Osteoblast (primary cell): Measurements from ENCODE around the gene MTURN. TPM values are rescaled to one million over a fixed set of nuclear protein-coding genes. Genes with fewer than 3 reads are reported as not detected.

ENCODE experiments used
- DNase-seq: peaks from one replicate; pipeline ENCODE4 v3.0.0; 2011; ENCODE audit warnings: low spot score, mixed read lengths; ENCODE audit not compliant: insufficient read length; ENCODE audit errors: missing footprints
- H2AFZ ChIP-seq: 2 replicates; pipeline ENCODE4 v1.6.0; 2011; ENCODE audit warnings: mild to moderate bottlenecking, low read length
- H3K27ac ChIP-seq: 2 replicates; pipeline ENCODE4 v1.5.1; 2011; ENCODE audit warnings: mild to moderate bottlenecking, low read depth, low read length, moderate library complexity
- H3K27me3 ChIP-seq: 2 replicates; pipeline ENCODE4 v1.6.0; 2012; ENCODE audit warnings: mild to moderate bottlenecking, control low read depth, inconsistent platforms, low read length, moderate library complexity; ENCODE audit not compliant: insufficient read depth
- H3K36me3 ChIP-seq: 2 replicates; pipeline ENCODE4 v1.5.1; 2011; ENCODE audit warnings: mild to moderate bottlenecking, low read length, control low read depth, moderate library complexity; ENCODE audit not compliant: insufficient read depth
- H3K4me1 ChIP-seq: 2 replicates; pipeline ENCODE4 v1.5.1; 2011; ENCODE audit warnings: mild to moderate bottlenecking, low read length, control low read depth, moderate library complexity; ENCODE audit not compliant: insufficient read depth
- H3K4me2 ChIP-seq: 2 replicates; pipeline ENCODE4 v1.6.0; 2011; ENCODE audit warnings: mild to moderate bottlenecking, low read length; ENCODE audit not compliant: insufficient read depth
- H3K4me3 ChIP-seq: fragments of 200-600 bp; sonication (generic); 3 replicates; pipeline ENCODE4 v1.5.1; 2012; ENCODE audit warnings: mild to moderate bottlenecking, low read length, inconsistent platforms; ENCODE audit not compliant: insufficient read depth
- H3K79me2 ChIP-seq: 2 replicates; pipeline ENCODE4 v1.6.0; 2012; ENCODE audit warnings: mild to moderate bottlenecking, low read length, control low read depth, inconsistent platforms; ENCODE audit not compliant: insufficient read depth
- H3K9me3 ChIP-seq: 2 replicates; pipeline ENCODE4 v1.5.1; 2011; ENCODE audit warnings: low read depth, low read length, control low read depth
- H4K20me1 ChIP-seq: 2 replicates; pipeline ENCODE4 v1.6.0; 2012; ENCODE audit warnings: mild to moderate bottlenecking, low read length, control low read depth; ENCODE audit not compliant: insufficient read depth
- CTCF ChIP-seq: IDR thresholded peaks from 2 replicates; pipeline ENCODE4 v1.5.1; 2011; ENCODE audit warnings: mild to moderate bottlenecking, low read depth, low read length, moderate library complexity; ENCODE audit errors: extremely low read depth
- total RNA-seq: library from RNA; depleted of rRNA; stranded (reverse); fragments of >200 nt; gene quantifications from 2 replicates; pipeline ENCODE4 v1.2.3, GENCODE V29; 2012

MTURN gene
- total RNA-seq, 1 donor: 31.1 TPM

- H3K36me3 ChIP-seq: peaks cover 2% of the 10 kb centered on the region
- no peak overlapping the region for H3K4me3 ChIP-seq
- H3K9me3 ChIP-seq: no peaks in the 10 kb centered on the region
- no peak overlapping the region for H3K27ac ChIP-seq
- no peaks in the 10 kb centered on the region for H3K27me3 ChIP-seq
- peaks cover 15% of the 10 kb centered on the region for H3K79me2 ChIP-seq
- no peak overlapping the region for H2AFZ ChIP-seq
- no peak overlapping the region for H3K4me2 ChIP-seq
- no peak for DNase-seq
- TF ChIP-seq CTCF: no peak
- peaks cover 5% of the 10 kb centered on the region for H4K20me1 ChIP-seq
- no peaks in the 10 kb centered on the region for H3K4me1 ChIP-seq
Measured at GRCh38 chr7:30148951-30149459, 14.2 kb downstream of the MTURN start.

- H3K27me3 ChIP-seq: no peaks in the 10 kb centered on the region
- peaks cover 2% of the 10 kb centered on the region for H3K36me3 ChIP-seq
- H3K4me3 ChIP-seq: no peak overlapping the region
- DNase-seq: no peak
- no peaks in the 10 kb centered on the region for H3K4me1 ChIP-seq
- H3K79me2 ChIP-seq: peaks cover 15% of the 10 kb centered on the region
- no peak overlapping the region for H2AFZ ChIP-seq
- H3K27ac ChIP-seq: no peak overlapping the region
- H3K9me3 ChIP-seq: no peaks in the 10 kb centered on the region
- H4K20me1 ChIP-seq: peaks cover 5% of the 10 kb centered on the region
- H3K4me2 ChIP-seq: no peak overlapping the region
- no peak for TF ChIP-seq CTCF
Measured at GRCh38 chr7:30149640-30150272, 15.0 kb downstream of the MTURN start.

- Histone ChIP-seq H3K36me3 (peaks cover 2% of the 10 kb centered on the region), H3K4me2 (no peak overlapping the region), H3K79me2 (peaks cover 8% of the 10 kb centered on the region), H3K9me3 (no peaks in the 10 kb centered on the region), H2AFZ (no peak overlapping the region), H3K27ac (no peak overlapping the region), H3K4me1 (no peaks in the 10 kb centered on the region), H3K4me3 (no peak overlapping the region), H3K27me3 (no peaks in the 10 kb centered on the region), H4K20me1 (peaks cover 5% of the 10 kb centered on the region)
- no peak for DNase-seq
- no peak for TF ChIP-seq CTCF
Measured at GRCh38 chr7:30150711-30151110, 15.9 kb downstream of the MTURN start.

GRCh38 chr7:30154111-30154587, 19.4 kb downstream of the MTURN start:
- no peaks in the 10 kb centered on the region for H3K79me2 ChIP-seq
- H3K9me3 ChIP-seq: no peaks in the 10 kb centered on the region
- H4K20me1 ChIP-seq: peaks cover 1% of the 10 kb centered on the region
- no peak overlapping the region for H3K4me2 ChIP-seq
- DNase-seq: no peak
- H3K27ac ChIP-seq: no peak overlapping the region
- no peaks in the 10 kb centered on the region for H3K27me3 ChIP-seq
- TF ChIP-seq CTCF: no peak
- H2AFZ ChIP-seq: no peak overlapping the region
- H3K36me3 ChIP-seq: peaks cover 2% of the 10 kb centered on the region
- no peaks in the 10 kb centered on the region for H3K4me1 ChIP-seq
- no peak overlapping the region for H3K4me3 ChIP-seq
